Neural cell (in vitro differentiated cells): Measurements from ENCODE around the gene OPN4. TPM values are rescaled to one million over a fixed set of nuclear protein-coding genes. Genes with fewer than 3 reads are reported as not detected.

Experiments used
- H2AFZ ChIP-seq: fragments of 200-600, 300-800 bp; sonication (generic), shearing (Covaris generic); 2 replicates; pipeline ENCODE4 v1.6.0; 2014; ENCODE audit warnings: low read depth, mild to moderate bottlenecking, antibody characterized with exemption, low read length, moderate library complexity
- H3F3A ChIP-seq: fragments of 200-600 bp; shearing (Covaris generic); 2 replicates; pipeline ENCODE4 v1.6.1; 2016; ENCODE audit warnings: mild to moderate bottlenecking, moderate library complexity, mixed read lengths, antibody characterized with exemption, low read length; ENCODE audit not compliant: insufficient read depth, poor library complexity, severe bottlenecking
- H3K27ac ChIP-seq: fragments of 200-600, 300-800 bp; sonication (generic), shearing (Covaris generic); 2 replicates; pipeline ENCODE4 v1.5.1; 2014; ENCODE audit warnings: mild to moderate bottlenecking, low read length, moderate library complexity
- H3K27me3 ChIP-seq: fragments of 300-800, 200-600 bp; sonication (generic), shearing (Covaris generic); 2 replicates; pipeline ENCODE4 v1.6.0; 2014; ENCODE audit warnings: mild to moderate bottlenecking, low read depth, low read length, moderate library complexity; ENCODE audit not compliant: insufficient read depth
- H3K36me3 ChIP-seq: fragments of 300-800, 200-600 bp; sonication (generic), shearing (Covaris generic); 2 replicates; pipeline ENCODE4 v1.5.1; 2014; ENCODE audit warnings: mild to moderate bottlenecking, antibody characterized with exemption, low read length, moderate library complexity; ENCODE audit not compliant: insufficient read depth
- H3K4me2 ChIP-seq: fragments of 300-800, 200-600 bp; sonication (generic), shearing (Covaris generic); 2 replicates; pipeline ENCODE4 v1.6.0; 2014; ENCODE audit warnings: mild to moderate bottlenecking, low read length
- H3K4me3 ChIP-seq: fragments of 300-800, 200-600 bp; sonication (generic), shearing (Covaris generic); 2 replicates; pipeline ENCODE4 v1.5.1; 2014; ENCODE audit warnings: mild to moderate bottlenecking, low read length, moderate library complexity
- H3K79me2 ChIP-seq: fragments of 200-600 bp; shearing (Covaris generic); replicated peaks from 2 replicates; pipeline ENCODE4 v1.6.0; 2014; ENCODE audit warnings: mild to moderate bottlenecking, low read length, moderate library complexity; ENCODE audit not compliant: insufficient read depth
- H3K9ac ChIP-seq: fragments of 300-800, 200-600 bp; sonication (generic), shearing (Covaris generic); 2 replicates; pipeline ENCODE4 v1.6.1; 2016; ENCODE audit warnings: mild to moderate bottlenecking, low read length, mixed read lengths
- H3K9me2 ChIP-seq: fragments of 200-600 bp; shearing (Covaris generic); 2 replicates; pipeline ENCODE4 v1.6.1; 2016; ENCODE audit warnings: mild to moderate bottlenecking, low read length, mixed read lengths; ENCODE audit not compliant: insufficient read depth
- H3K9me3 ChIP-seq: fragments of 200-600, 300-800 bp; sonication (generic), shearing (Covaris generic); 2 replicates; pipeline ENCODE4 v1.6.1; 2016; ENCODE audit warnings: mild to moderate bottlenecking, mixed run types, low read length, moderate library complexity, mixed read lengths
- H4K20me1 ChIP-seq: fragments of 200-600 bp; shearing (Covaris generic); 2 replicates; pipeline ENCODE4 v1.6.1; 2016; ENCODE audit warnings: mild to moderate bottlenecking, mixed run types; ENCODE audit not compliant: insufficient read depth
- EP300 ChIP-seq: fragments of 450-650 bp; conservative IDR thresholded peaks from 2 replicates; pipeline ENCODE4 v1.6.1; 2014; ENCODE audit warnings: antibody characterized with exemption, mild to moderate bottlenecking, moderate library complexity; ENCODE audit not compliant: poor library complexity, severe bottlenecking
- EZH2 ChIP-seq: fragments of 200-600, 300-800 bp; shearing (Covaris generic), sonication (generic); IDR thresholded peaks from 2 replicates; pipeline ENCODE4 v1.6.1; 2014; ENCODE audit warnings: antibody characterized with exemption, low read length, borderline replicate concordance, mild to moderate bottlenecking; ENCODE audit not compliant: insufficient read depth, poor library complexity, severe bottlenecking
- MXI1 ChIP-seq: fragments of 450-650 bp; conservative IDR thresholded peaks from 2 replicates; pipeline ENCODE4 v1.6.1; 2014; ENCODE audit warnings: antibody characterized with exemption, mild to moderate bottlenecking; ENCODE audit not compliant: poor library complexity, severe bottlenecking
- POLR2AphosphoS5 ChIP-seq: IDR thresholded peaks from 2 replicates; pipeline ENCODE4 v1.6.1; 2012
- RAD21 ChIP-seq: fragments of 450-650 bp; conservative IDR thresholded peaks from 2 replicates; pipeline ENCODE4 v1.6.1; 2014; ENCODE audit warnings: antibody characterized with exemption, mild to moderate bottlenecking, moderate library complexity
- SMC3 ChIP-seq: fragments of 450-650 bp; conservative IDR thresholded peaks from 2 replicates; pipeline ENCODE4 v1.6.1; 2014; ENCODE audit warnings: antibody characterized with exemption, mild to moderate bottlenecking, moderate library complexity; ENCODE audit not compliant: poor library complexity
- TAF1 ChIP-seq: IDR thresholded peaks from 2 replicates; pipeline ENCODE4 v1.6.1; 2012; ENCODE audit warnings: low read depth
- polyA plus RNA-seq: library from polyadenylated mRNA; depleted of rRNA; stranded (reverse); fragments of >200 nt; gene quantifications from 2 replicates; pipeline ENCODE4 v1.2.3, GENCODE V29; 2014
- TF ChIP-seq, protein P1 (sequence below): fragments of 450-650 bp; IDR thresholded peaks from 2 replicates; pipeline ENCODE4 v1.5.1; 2014; ENCODE audit warnings: antibody characterized with exemption, mild to moderate bottlenecking, moderate library complexity; ENCODE audit not compliant: poor library complexity, severe bottlenecking
- TF ChIP-seq, protein P2 (sequence below): IDR thresholded peaks from 2 replicates; pipeline ENCODE4 v1.6.1; 2012; ENCODE audit warnings: borderline replicate concordance

The OPN4 gene
- polyA plus RNA-seq, 1 donor from 2014 or later: not detected

DNA sequence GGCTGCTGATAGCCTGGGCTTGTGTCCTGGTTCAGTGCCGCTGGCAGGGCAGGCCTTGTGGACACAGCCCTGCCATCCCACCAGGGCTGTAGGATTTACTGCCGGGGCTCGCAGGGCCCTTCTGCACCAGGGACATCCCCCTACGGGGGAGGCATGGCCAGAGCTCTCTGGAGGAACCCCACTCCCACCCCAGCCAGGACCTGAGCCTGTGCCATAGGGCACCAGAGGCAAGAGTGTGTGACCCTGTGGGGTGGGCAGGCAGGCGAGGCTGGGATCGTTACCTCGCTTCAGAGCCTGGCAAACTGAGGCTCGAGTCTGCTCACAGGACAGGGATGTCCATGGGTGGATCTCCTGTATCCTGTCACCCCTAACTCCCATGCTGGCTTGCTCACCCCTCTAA, 16.5 kb downstream of the OPN4 start (continued):
- no peak for TF ChIP-seq EZH2

DNA sequence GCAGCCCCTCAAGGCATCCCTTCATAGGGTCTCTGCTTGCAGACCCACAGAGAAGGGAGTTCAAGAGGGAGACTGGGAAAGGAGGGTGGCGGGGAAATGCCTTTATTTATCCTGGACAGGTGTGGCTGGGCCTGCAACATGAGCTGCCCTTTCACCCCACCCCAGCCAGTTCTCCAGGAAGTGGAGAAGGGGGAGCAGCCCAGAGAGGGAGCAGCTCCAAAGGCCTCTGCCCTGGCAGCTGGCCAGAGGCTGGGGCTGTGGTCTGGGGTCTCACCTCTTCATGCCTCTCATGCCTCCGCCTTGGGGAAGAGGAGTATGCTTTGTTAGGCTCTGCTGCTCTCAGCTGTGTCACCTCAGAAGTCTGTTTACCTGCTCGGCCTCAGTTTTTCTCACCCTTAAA, 17.1 kb downstream of the OPN4 start:
- H3K4me3 ChIP-seq: no peak overlapping the region
- TF ChIP-seq SMC3 (no peak), EP300 (no peak), EZH2 (no peak), MXI1 (no peak), POLR2AphosphoS5 (no peak), RAD21 (no peak), TAF1 (no peak)
- TF ChIP-seq, protein P1, sequence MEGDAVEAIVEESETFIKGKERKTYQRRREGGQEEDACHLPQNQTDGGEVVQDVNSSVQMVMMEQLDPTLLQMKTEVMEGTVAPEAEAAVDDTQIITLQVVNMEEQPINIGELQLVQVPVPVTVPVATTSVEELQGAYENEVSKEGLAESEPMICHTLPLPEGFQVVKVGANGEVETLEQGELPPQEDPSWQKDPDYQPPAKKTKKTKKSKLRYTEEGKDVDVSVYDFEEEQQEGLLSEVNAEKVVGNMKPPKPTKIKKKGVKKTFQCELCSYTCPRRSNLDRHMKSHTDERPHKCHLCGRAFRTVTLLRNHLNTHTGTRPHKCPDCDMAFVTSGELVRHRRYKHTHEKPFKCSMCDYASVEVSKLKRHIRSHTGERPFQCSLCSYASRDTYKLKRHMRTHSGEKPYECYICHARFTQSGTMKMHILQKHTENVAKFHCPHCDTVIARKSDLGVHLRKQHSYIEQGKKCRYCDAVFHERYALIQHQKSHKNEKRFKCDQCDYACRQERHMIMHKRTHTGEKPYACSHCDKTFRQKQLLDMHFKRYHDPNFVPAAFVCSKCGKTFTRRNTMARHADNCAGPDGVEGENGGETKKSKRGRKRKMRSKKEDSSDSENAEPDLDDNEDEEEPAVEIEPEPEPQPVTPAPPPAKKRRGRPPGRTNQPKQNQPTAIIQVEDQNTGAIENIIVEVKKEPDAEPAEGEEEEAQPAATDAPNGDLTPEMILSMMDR: no peak
- TF ChIP-seq, protein P2, sequence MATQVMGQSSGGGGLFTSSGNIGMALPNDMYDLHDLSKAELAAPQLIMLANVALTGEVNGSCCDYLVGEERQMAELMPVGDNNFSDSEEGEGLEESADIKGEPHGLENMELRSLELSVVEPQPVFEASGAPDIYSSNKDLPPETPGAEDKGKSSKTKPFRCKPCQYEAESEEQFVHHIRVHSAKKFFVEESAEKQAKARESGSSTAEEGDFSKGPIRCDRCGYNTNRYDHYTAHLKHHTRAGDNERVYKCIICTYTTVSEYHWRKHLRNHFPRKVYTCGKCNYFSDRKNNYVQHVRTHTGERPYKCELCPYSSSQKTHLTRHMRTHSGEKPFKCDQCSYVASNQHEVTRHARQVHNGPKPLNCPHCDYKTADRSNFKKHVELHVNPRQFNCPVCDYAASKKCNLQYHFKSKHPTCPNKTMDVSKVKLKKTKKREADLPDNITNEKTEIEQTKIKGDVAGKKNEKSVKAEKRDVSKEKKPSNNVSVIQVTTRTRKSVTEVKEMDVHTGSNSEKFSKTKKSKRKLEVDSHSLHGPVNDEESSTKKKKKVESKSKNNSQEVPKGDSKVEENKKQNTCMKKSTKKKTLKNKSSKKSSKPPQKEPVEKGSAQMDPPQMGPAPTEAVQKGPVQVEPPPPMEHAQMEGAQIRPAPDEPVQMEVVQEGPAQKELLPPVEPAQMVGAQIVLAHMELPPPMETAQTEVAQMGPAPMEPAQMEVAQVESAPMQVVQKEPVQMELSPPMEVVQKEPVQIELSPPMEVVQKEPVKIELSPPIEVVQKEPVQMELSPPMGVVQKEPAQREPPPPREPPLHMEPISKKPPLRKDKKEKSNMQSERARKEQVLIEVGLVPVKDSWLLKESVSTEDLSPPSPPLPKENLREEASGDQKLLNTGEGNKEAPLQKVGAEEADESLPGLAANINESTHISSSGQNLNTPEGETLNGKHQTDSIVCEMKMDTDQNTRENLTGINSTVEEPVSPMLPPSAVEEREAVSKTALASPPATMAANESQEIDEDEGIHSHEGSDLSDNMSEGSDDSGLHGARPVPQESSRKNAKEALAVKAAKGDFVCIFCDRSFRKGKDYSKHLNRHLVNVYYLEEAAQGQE: no peak
- H2AFZ ChIP-seq: no peak overlapping the region
- no peaks in the 10 kb centered on the region for H4K20me1 ChIP-seq
- H3K27me3 ChIP-seq: no peaks in the 10 kb centered on the region
- H3K79me2 ChIP-seq: no peaks in the 10 kb centered on the region
- no peak overlapping the region for H3K9ac ChIP-seq
- H3K27ac ChIP-seq: no peak overlapping the region
- H3K36me3 ChIP-seq: no peaks in the 10 kb centered on the region
- H3K4me2 ChIP-seq: no peak overlapping the region
- no peaks in the 10 kb centered on the region for H3K9me3 ChIP-seq
- no peaks in the 10 kb centered on the region for H3K9me2 ChIP-seq
- no peaks in the 10 kb centered on the region for H3F3A ChIP-seq

DNA sequence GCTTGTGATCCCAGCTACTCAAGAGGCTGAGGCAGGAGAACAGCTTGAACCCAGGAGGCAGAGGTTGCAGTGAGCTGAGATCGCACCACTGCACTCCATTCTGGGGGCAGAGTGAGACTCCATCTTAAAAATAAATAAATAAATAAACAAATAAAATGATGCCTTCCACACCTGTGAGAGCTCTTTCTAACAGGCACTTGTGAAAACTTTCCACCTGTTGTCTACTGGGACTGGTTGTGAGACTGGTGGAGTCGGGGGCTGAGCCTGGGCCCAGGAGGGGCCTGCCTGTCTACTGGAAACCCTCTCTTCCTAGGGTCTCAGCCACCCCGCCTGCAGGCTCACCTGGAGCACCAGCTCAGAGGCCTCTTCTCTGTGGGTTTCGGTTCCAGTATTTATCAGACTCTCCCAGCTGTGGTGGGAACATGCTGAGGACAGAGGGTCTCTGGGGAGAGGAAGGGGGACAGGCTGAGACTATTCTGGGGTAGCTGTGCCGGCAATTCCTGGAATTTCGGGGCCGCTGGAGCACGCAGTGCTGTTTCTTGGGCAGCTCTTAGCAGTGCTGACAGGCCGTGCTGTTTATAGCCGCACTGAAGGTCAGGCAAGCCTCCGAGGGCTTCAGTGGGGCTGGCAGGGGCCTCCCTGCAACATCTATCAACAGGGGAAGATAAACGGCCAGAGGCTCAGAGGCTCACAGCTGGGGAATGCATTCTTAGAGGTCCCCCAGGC, 17.8 kb downstream of the OPN4 start:
- Histone ChIP-seq H4K20me1 (no peaks in the 10 kb centered on the region), H3K4me3 (no peak overlapping the region), H3K9ac (no peak overlapping the region)

More for the DNA sequence above, 17.8 kb downstream of the OPN4 start:
- H3K9me2 ChIP-seq: no peaks in the 10 kb centered on the region
- no peaks in the 10 kb centered on the region for H3K9me3 ChIP-seq
- no peak overlapping the region for H2AFZ ChIP-seq
- no peaks in the 10 kb centered on the region for H3F3A ChIP-seq
- H3K36me3 ChIP-seq: no peaks in the 10 kb centered on the region
- no peaks in the 10 kb centered on the region for H3K27me3 ChIP-seq
- TF ChIP-seq EZH2: no peak
- TF ChIP-seq, protein P2: no peak
- TF ChIP-seq RAD21: no peak
- TF ChIP-seq EP300: no peak
- no peak for TF ChIP-seq SMC3
- TF ChIP-seq POLR2AphosphoS5: no peak
- no peak for TF ChIP-seq TAF1
- TF ChIP-seq MXI1: no peak
- TF ChIP-seq, protein P1: no peak
- H3K79me2 ChIP-seq: no peaks in the 10 kb centered on the region
- no peak overlapping the region for H3K27ac ChIP-seq
- no peak overlapping the region for H3K4me2 ChIP-seq
